ENCODE data around the gene TMEM165.

The TMEM165 gene

GRCh38 chr4:55447831-55448230 is 52.1 kb downstream of the TMEM165 start:
- H3K4me3 ChIP-seq (ENCODE audit: low read depth, low read length) = no peak overlapping the region

- H3K4me3 ChIP-seq (ENCODE audit: low read depth, low read length) = no peak overlapping the region
These were observed 54.8 kb downstream of the TMEM165 start for GRCh38 chr4:55450566-55450965.

GRCh38 chr4:55458164-55458563 is 62.4 kb downstream of the TMEM165 start:
- no peak overlapping the region for H3K4me3 ChIP-seq (ENCODE audit: low read depth, low read length)

GRCh38 chr4:55458611-55459010 is 62.9 kb downstream of the TMEM165 start:
- H3K4me3 ChIP-seq (ENCODE audit: low read depth, low read length) = no peak overlapping the region

GRCh38 chr4:55466001-55466400 is 70.2 kb downstream of the TMEM165 start:
- H3K4me3 ChIP-seq (ENCODE audit: low read depth, low read length) = no peak overlapping the region

GRCh38 chr4:55468724-55469123 is 73.0 kb downstream of the TMEM165 start:
- no peak overlapping the region for H3K4me3 ChIP-seq (ENCODE audit: low read depth, low read length)

GRCh38 chr4:55469979-55470378 is 74.2 kb downstream of the TMEM165 start:
- no peak overlapping the region for H3K4me3 ChIP-seq (ENCODE audit: low read depth, low read length)
